Left renal cortex interstitium (tissue), 4 donors: ENCODE measurements around the gene PGP. TPM values are rescaled to one million over a fixed set of nuclear protein-coding genes. Genes with fewer than 3 reads are reported as not detected.

ENCODE experiments used
- DNase-seq, 4 donors: peaks; one replicate each; pipeline ENCODE4 v3.0.0-alpha.2; 2013; ENCODE audit warnings: low read depth in 4 of 4, low spot score in 2 of 4, missing footprints in 1 of 4
- polyA plus RNA-seq, 4 donors: library from polyadenylated mRNA; unstranded; fragments of 120-200 nt; gene quantifications; one replicate each; pipeline ENCODE4 v1.2.1, GENCODE V29; 2013; ENCODE audit not compliant: insufficient read length in 4 of 4

Gene PGP
- polyA plus RNA-seq, 4 donors: 13.8 to 19.3 (median 17.4) TPM

DNA sequence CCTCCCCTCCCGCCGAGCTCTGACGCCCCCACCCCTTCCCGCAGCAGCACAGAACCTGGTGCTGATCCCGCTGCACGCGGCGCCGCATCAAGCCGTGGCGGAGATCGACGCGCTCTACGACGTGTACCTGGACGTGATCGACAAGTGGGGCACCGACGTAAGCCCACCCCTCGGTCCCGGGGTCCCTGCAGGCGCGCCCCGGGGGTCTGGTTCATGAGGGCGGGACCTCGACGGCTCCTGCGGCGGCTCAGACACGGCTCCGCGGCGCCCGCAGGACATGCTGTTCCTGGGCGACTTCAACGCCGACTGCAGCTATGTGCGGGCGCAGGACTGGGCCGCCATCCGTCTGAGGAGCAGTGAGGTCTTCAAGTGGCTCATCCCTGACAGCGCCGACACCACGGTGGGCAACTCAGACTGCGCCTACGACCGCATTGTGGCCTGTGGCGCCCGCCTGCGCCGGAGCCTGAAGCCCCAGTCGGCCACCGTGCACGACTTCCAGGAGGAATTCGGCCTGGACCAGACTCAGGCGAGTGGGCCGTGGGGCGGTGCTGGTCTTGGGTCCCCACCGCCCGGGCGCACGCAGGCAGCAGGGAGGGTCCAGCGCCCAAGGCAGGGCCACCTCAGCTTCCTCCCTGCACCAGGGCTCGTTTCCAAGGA lies 23.0 kb upstream of the PGP start:
- DNase-seq: no peak

GRCh38 chr16:2237102-2237482 lies 22.5 kb upstream of the PGP start:
- DNase-seq: no peak

DNA sequence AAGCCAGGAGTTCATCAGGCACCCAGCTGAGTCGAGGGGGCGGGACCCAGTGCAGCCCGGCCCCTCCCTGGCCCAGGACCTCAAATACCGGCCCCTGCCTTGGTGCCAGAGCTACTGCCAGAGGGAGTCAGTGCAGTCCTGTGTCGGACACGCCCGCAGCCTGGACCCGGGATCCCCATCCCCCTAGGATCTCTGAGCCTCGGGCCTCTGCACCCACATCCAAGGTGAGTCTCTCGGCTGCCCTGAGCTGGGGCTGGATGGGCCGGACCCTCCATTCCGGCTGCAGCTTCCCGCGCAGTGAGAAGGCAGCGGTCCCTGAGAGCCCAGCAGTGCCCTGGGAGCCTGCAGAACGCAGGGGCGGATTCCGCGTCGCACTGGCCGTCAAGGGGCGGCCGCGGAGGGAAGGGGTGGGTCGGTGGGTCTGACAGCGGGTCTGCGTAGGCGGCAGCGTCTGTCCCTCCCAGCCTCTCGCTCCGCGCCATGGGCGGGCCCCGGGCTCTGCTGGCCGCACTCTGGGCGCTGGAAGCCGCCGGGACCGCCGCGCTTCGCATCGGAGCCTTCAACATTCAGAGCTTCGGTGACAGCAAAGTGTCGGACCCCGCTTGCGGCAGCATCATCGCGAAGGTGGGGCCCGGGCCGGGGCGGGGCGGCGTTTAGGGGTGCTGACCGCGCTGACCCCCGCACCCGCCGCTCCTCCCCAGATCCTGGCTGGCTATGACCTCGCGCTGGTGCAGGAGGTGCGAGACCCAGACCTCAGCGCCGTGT lies 21.9 kb upstream of the PGP start, which contains the start of gene DNASE1L2:
Gene DNASE1L2 (plus strand): TSS at position 108 of the 765 bp plus-strand sequence. CDS start 373 bp downstream, at position 481.
- no peak for DNase-seq

GRCh38 chr16:2235695-2236336 lies 21.2 kb upstream of the PGP start:
- no peak for DNase-seq

DNA sequence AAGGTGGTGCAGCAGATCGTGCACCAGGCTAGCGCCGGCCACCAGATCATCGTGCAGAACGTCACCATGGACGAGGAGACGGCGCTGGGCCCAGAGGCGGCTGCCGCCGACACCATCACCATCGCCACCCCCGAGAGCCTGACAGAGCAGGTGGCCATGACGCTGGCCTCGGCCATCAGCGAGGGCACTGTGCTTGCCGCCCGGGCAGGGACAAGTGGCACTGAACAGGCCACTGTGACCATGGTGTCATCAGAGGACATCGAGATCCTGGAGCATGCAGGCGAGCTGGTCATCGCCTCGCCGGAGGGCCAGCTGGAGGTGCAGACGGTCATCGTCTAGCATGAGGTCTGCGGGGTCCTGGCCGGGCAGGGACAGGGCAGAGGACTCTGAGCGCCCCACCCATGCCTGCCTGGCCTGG lies 20.6 kb upstream of the PGP start:
- DNase-seq: no peak

DNA sequence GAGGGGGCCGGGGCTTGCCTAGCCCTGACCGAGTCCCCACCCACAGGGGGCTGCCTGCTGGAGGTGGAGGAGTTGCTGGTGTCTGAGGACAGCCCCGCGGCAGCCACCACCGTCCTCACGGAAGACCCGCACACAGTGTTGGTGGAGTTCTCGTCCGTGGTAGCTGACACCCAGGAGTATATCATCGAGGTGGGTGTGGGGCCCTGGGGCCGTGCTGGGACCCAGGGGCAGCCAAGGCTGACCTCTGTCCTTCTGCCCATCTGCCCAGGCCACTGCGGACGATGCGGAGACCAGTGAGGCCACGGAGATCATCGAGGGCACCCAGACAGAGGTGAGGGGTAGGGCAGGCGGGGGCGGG lies 20.2 kb upstream of the PGP start:
- no peak for DNase-seq

DNA sequence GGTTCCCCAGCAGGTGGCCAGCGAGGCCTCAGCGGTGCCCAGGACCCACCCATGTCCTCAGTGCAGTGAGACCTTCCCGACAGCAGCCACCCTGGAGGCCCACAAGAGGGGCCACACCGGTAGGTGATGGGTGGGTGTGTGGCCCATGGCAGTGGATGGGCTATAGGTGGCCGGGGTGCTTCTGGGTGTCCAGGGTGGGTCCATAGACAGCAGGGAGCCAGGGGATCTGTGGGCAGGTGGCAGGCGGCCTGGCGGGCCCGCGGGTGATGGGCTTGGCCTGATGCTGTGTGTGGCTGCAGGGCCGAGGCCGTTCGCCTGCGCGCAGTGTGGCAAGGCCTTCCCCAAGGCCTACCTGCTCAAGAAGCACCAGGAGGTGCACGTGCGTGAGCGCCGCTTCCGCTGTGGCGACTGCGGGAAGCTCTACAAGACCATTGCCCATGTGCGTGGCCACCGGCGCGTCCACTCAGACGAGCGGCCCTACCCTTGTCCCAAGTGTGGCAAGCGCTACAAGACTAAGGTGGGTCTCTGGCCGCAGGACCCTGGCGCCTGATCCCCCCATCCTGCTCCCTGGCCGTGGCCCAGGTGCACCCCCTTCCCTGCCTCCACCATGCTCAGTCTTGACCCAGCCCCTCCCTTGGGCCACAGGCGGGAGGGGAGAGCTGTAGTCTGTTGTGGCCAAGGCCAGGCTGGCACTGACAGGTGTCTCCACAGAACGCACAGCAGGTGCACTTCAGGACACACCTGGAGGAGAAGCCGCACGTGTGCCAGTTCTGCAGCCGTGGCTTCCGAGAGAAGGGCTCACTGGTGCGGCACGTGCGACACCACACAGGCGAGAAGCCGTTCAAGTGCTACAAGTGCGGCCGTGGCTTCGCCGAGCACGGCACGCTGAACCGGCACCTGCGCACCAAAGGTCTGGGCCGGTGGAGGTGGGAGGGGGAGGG lies 19.5 kb upstream of the PGP start:
- no peak for DNase-seq

DNA sequence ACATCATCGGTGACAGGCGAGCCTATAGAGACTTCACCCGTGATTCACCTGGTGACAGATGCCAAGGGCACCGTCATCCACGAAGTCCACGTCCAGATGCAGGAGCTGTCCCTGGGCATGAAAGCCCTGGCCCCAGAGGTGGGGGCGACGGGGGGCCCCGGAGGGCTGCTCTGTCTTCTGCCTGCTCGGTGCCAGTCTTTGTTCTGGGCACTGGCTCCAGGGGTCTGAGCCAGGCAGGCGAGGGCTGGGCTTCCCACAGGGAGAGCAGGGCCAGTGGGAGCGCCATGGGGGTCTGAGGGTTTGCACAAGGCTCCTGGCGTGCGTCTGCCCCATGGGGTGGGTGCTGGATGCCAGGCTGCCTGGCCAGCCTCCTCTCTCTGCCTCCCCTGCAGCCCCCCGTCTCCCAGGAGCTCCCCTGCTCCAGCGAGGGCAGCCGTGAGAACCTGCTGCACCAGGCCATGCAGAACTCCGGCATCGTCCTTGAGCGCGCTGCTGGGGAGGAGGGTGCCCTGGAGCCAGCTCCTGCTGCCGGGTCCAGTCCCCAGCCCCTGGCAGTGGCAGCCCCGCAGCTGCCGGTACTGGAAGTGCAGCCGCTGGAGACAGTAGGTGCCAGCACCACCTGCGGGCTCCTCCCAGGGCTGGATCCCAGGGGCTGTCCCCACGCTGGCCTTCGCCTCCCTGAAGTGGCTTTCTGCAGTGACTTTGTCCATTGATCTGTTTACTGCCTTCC lies 18.6 kb upstream of the PGP start:
- no peak for DNase-seq

DNA sequence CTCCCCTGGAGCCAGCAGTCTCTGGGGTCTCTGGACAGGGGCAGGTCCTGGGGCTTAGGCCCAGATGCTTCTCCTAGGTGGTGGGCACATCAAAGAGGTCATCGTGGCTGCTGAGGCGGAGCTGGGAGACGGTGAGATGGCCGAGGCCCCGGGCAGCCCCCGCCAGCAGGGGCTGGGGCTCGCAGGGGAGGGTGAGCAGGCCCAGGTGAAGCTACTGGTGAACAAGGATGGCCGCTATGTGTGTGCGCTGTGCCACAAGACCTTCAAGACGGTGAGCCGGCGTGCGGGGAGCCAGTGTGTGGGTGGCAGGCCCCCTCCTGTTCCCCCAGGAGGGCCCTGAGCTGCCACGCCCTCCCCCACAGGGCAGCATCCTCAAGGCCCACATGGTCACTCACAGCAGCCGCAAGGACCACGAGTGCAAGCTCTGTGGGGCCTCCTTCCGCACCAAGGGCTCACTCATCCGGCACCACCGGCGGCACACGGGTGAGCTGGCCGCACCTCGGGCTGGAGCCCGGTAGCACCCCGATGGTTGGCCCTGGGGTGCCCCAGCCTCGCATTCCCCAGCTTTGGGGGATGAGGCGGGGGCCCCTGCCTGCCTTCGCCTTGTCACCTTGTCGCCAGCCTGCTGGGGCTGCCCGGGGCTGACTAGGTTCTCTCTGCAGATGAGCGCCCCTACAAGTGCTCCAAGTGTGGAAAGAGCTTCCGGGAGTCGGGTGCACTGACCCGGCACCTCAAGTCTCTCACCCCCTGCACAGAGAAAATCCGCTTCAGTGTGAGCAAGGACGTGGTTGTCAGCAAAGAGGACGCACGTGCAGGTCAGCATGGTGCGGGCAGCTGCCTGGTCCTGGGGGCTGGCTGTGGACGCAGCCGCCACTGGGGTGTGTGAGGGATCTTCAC lies 17.7 kb upstream of the PGP start:
- DNase-seq: no peak

GRCh38 chr16:2231016-2231931 lies 16.6 kb upstream of the PGP start:
- no peak for DNase-seq

GRCh38 chr16:2230376-2230775 lies 15.7 kb upstream of the PGP start:
- DNase-seq: no peak

DNA sequence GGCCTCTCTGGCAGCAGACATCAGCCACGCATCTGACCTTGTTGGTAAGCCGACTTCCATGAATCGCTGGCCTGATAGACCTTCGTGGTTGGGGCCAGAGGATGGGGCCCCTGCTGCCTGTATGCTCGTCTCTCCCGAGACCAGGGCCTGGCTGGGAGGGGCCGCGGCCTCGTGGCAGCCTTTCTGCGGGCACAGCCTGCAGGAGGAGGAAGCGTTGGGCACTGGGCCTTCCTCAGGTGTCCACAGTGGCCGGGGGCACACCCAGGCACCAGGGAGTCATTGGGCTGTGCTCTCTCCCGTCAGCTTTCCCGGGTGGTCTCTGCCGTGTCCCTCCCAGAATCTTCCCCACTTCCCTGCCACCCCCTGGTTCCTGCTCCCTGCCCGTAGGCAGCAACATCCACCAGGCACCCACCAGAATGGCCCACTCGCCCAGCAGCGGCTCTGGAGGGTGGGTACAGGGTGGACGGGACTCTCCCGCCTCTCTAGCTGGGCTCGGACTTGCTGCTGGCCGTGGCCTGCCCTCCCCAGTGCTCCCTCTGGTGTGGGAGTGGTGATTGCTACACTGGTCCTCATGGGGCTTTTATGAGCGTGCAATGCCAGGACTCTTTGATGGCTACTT lies 15.1 kb upstream of the PGP start:
- no peak for DNase-seq

DNA sequence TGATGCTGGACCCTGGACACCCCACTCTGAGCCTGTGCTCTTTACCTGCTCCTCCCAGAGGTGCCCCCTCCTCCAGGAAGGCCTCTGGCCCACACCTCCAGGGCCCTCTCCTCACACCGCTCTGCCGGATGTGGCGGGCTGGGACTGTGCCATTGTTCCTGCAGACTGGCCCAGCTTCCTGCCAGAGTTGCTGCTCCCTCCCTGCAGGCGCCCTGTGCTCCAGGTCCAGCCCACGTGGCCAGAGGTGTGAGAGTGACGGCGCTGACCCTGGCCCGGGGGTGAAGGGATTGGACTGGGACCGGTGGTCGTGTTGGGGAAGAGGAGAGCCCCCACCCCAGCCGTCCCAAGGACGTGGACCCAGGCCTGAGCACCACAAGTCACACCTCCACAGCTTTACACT lies 14.5 kb upstream of the PGP start:
- no peak for DNase-seq

DNA sequence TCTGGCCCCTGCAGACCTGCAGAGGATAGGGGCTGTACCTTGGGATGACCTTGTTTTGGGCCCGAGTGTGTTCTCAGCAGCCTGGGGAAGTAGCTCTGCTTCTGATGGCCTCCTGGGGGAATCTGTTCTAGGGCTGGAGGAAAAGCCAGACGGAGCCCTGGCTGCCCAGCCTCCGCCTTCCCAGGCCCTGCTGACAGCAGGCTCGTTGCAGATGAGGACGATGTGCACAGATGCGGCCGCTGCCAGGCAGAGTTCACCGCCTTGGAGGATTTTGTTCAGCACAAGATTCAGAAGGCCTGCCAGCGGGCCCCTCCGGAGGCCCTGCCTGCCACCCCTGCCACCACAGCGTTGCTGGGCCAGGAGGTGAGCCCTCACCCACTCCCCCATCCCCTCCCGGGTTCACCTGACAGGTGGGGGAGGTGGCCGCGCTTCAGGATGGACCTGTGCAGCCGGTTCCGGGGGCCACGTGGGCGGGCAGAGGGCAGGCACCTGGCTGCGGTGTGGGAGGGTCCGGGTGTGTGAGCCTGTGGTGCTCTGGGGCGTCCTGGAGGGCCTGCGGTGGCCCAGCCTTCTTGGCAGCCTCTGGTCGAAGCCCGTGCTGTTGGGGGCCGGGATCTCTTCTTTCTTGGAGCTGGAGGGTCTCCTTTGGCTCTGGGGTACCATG lies 13.7 kb upstream of the PGP start:
- DNase-seq: no peak

- DNase-seq: no peak
Observed at GRCh38 chr16:2226918-2227317, 12.3 kb upstream of the PGP start.

DNA sequence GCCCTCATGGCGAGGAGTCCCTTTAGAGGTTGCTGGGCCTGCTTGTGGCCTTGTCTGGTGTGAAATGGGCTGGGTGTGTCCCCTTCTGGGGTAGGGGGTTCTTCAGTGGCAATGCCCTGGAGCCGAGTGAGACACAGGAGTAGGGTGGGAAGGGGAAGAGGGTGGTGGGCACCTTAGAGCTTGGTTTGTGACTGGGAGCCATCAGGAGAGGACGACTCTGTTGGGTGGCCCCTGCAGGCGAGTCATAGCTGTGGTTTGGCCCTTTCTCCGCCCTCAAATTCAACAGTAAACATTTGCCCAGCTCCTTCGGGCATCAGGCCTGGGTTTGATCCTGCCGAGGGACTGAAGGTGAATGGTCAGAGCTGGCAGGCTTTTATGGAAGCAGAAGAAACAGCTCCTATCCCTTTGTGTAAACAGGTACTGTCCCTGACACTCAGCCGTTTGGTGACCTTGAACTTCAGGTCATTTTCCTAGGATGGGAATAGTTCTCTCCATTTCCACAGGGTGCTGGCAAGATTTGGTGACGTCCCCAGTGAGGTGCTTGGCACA lies 11.7 kb upstream of the PGP start:
- no peak for DNase-seq
